HG03139 (cell line): Measurements from ENCODE around the gene CARD16.
A peak's percentile ranks its signal among the peaks of the same experiment; 100 is the strongest.
"Not testable (repeated sequence)": the region's sequence is repeated elsewhere in the genome, so short reads cannot be mapped to it uniquely, and the experiment has no call there.

Source experiments
- ATAC-seq: cut with Tn5 transposase; IDR thresholded peaks from one replicate; pipeline ENCODE4 v1.9.1; 2021; ENCODE audit not compliant: unreplicated experiment

The CARD16 gene

GRCh38 chr11:105044557-105045524 lies at the start of gene CARD16:
CARD16 (minus strand) TSS chr11:105045335; CDS start chr11:105045297, 38 bp downstream.
- ATAC-seq: peak; percentile 99

- ATAC-seq: no peak
Measured at GRCh38 chr11:105092256-105093239, 47.4 kb upstream of the CARD16 start.

- ATAC-seq: no peak
Measured at GRCh38 chr11:105081412-105082150, 36.4 kb upstream of the CARD16 start.

- ATAC-seq: not testable (repeated sequence)
Measured at GRCh38 chr11:105080171-105080906, 35.2 kb upstream of the CARD16 start.

- no peak for ATAC-seq
Measured at GRCh38 chr11:105078283-105078682, 33.1 kb upstream of the CARD16 start.

- not testable (repeated sequence) for ATAC-seq
Measured at GRCh38 chr11:105077141-105077790, 32.1 kb upstream of the CARD16 start.

- no peak for ATAC-seq
Measured at GRCh38 chr11:105074166-105074530, 29.0 kb upstream of the CARD16 start.

- no peak for ATAC-seq
Measured at GRCh38 chr11:105073456-105074165, 28.5 kb upstream of the CARD16 start.

- ATAC-seq: not testable (repeated sequence)
Measured at GRCh38 chr11:105072080-105072479, 26.9 kb upstream of the CARD16 start.

- no peak for ATAC-seq
Measured at GRCh38 chr11:105071089-105071732, 26.1 kb upstream of the CARD16 start.

- ATAC-seq: no peak
Measured at GRCh38 chr11:105070306-105070705, 25.2 kb upstream of the CARD16 start.

- ATAC-seq: not testable (repeated sequence)
Measured at GRCh38 chr11:105069749-105070148, 24.6 kb upstream of the CARD16 start.

GRCh38 chr11:105063245-105063941 lies 18.3 kb upstream of the CARD16 start:
- ATAC-seq: not testable (repeated sequence)

- ATAC-seq: no peak
Measured at GRCh38 chr11:105057432-105057831, 12.3 kb upstream of the CARD16 start.

- ATAC-seq: no peak
Measured at GRCh38 chr11:105056446-105056845, 11.3 kb upstream of the CARD16 start.

GRCh38 chr11:105054723-105055493 lies 9.8 kb upstream of the CARD16 start:
- ATAC-seq: no peak

- no peak for ATAC-seq
Measured at GRCh38 chr11:105052487-105052886, 7.4 kb upstream of the CARD16 start.
